Neuronal stem cell (in vitro differentiated cells): ENCODE measurements around the gene ILRUN.
"Not testable (repeated sequence)": the region's sequence is repeated elsewhere in the genome, so short reads cannot be mapped to it uniquely, and the experiment has no call there.

Experiments
- DNase-seq: peaks from one replicate; pipeline ENCODE4 v3.0.0-alpha.2; 2013; ENCODE audit warnings: low spot score
- H2AFZ ChIP-seq: one replicate; pipeline ENCODE4 v1.6.1; 2013; ENCODE audit warnings: mild to moderate bottlenecking, low read length, inconsistent platforms
- H2AK5ac ChIP-seq: 2 replicates; pipeline ENCODE4 v1.6.1; 2013; ENCODE audit warnings: low read depth, mild to moderate bottlenecking, inconsistent platforms, low read length, moderate library complexity, mixed read lengths
- H2BK120ac ChIP-seq: 2 replicates; pipeline ENCODE4 v1.6.1; 2013; ENCODE audit warnings: low read depth, mild to moderate bottlenecking, inconsistent platforms, low read length, moderate library complexity, mixed read lengths
- H2BK12ac ChIP-seq: one replicate; pipeline ENCODE4 v1.6.1; 2013; ENCODE audit warnings: low read length, inconsistent platforms
- H2BK15ac ChIP-seq: 2 replicates; pipeline ENCODE4 v1.6.1; 2013; ENCODE audit warnings: mild to moderate bottlenecking, low read length, inconsistent platforms, mixed read lengths
- H2BK5ac ChIP-seq: one replicate; pipeline ENCODE4 v1.6.1; 2013; ENCODE audit warnings: inconsistent platforms, mild to moderate bottlenecking, low read length, moderate library complexity
- H3K14ac ChIP-seq: one replicate; pipeline ENCODE4 v1.6.1; 2013; ENCODE audit warnings: low read length, inconsistent platforms
- H3K18ac ChIP-seq: 2 replicates; pipeline ENCODE4 v1.6.1; 2013; ENCODE audit warnings: low read length, inconsistent platforms
- H3K23ac ChIP-seq: 2 replicates; pipeline ENCODE4 v1.6.1; 2013; ENCODE audit warnings: low read depth, mild to moderate bottlenecking, mixed read lengths, low read length, inconsistent platforms; ENCODE audit not compliant: poor library complexity
- H3K27ac ChIP-seq: replicated peaks from 3 replicates; pipeline ENCODE4 v1.5.1; 2013; ENCODE audit warnings: low read length, inconsistent platforms
- H3K27me3 ChIP-seq, 3 experiments: 2 replicates each; pipeline ENCODE4 v1.6.1; 2013; ENCODE audit warnings: low read length in 3 of 3, mild to moderate bottlenecking in 2 of 3, inconsistent platforms in 1 of 3, low read depth in 1 of 3, mixed read lengths in 1 of 3, moderate library complexity in 1 of 3; ENCODE audit not compliant: control insufficient read depth in 3 of 3, insufficient read depth in 3 of 3
- H3K36me3 ChIP-seq, 2 donors: replicated peaks in 1 of 2; 2 replicates each; pipeline ENCODE4 v1.6.1; 2013; ENCODE audit warnings: low read length in 2 of 2; ENCODE audit not compliant: control insufficient read depth in 2 of 2, insufficient read depth in 2 of 2
- H3K4ac ChIP-seq: 2 replicates; pipeline ENCODE4 v1.6.1; 2013; ENCODE audit warnings: inconsistent platforms, mild to moderate bottlenecking, low read length, moderate library complexity
- H3K4me1 ChIP-seq, 2 donors: 1 replicate in 1 of 2; 2 replicates in 1 of 2; pipeline ENCODE4 v1.6.1; 2013; ENCODE audit warnings: low read length in 2 of 2, low read depth in 1 of 2; ENCODE audit not compliant: control insufficient read depth in 2 of 2, insufficient read depth in 1 of 2
- H3K4me2 ChIP-seq: one replicate; pipeline ENCODE4 v1.6.1; 2013; ENCODE audit warnings: mild to moderate bottlenecking, low read length, inconsistent platforms; ENCODE audit not compliant: insufficient read depth, poor library complexity, severe bottlenecking
- H3K4me3 ChIP-seq, 2 donors: 2 replicates each; pipeline ENCODE4 v1.5.1; 2013; ENCODE audit warnings: low read length in 2 of 2, mild to moderate bottlenecking in 2 of 2, inconsistent platforms in 1 of 2, moderate library complexity in 1 of 2
- H3K79me1 ChIP-seq: one replicate; pipeline ENCODE4 v1.6.1; 2013; ENCODE audit warnings: low read depth, mild to moderate bottlenecking, inconsistent platforms, low read length, moderate library complexity
- H3K9ac ChIP-seq: one replicate; pipeline ENCODE4 v1.6.1; 2013; ENCODE audit warnings: mild to moderate bottlenecking, low read depth, low read length, inconsistent platforms; ENCODE audit not compliant: poor library complexity
- H3K9me3 ChIP-seq, 2 donors: replicated peaks in 1 of 2; 2 replicates each; pipeline versions ENCODE3 to v1.6.1; 2013; ENCODE audit warnings: low read length in 2 of 2, mild to moderate bottlenecking in 2 of 2, inconsistent platforms in 1 of 2, low read depth in 1 of 2, mixed read lengths in 1 of 2, moderate library complexity in 1 of 2; ENCODE audit not compliant: control insufficient read depth in 2 of 2, insufficient read depth in 1 of 2
- H4K8ac ChIP-seq: one replicate; pipeline ENCODE4 v1.6.1; 2013; ENCODE audit warnings: low read depth, mild to moderate bottlenecking, inconsistent platforms, low read length, moderate library complexity
- H4K91ac ChIP-seq: one replicate; pipeline ENCODE4 v1.6.1; 2013; ENCODE audit warnings: low read length, low read depth, mild to moderate bottlenecking, inconsistent platforms; ENCODE audit not compliant: poor library complexity
- WGBS, 2 donors: extraction: QIAGEN DNeasy Blood & Tissue Kit; methylation state at CpG; one replicate each; pipeline ENCODE4 v1.1.7; 2013; ENCODE audit warnings: missing lambda C conversion rate in 2 of 2, mixed read lengths in 1 of 2; ENCODE audit not compliant: insufficient read length in 2 of 2, insufficient replicate concordance in 1 of 2; ENCODE audit errors: extremely low coverage in 2 of 2; 5-methylcytosine and 5-hydroxymethylcytosine counted together

Gene ILRUN

GRCh38 chr6:34684919-34685318 is 11.6 kb downstream of the ILRUN start:
- WGBS, 2 donors, result no CpG with 5 or more reads among the region's 2 CpGs
- no peak overlapping the region for H2BK12ac ChIP-seq
- DNase-seq, result no peak
- no peaks in the 10 kb centered on the region for H3K27me3 ChIP-seq
- H3K4me2 ChIP-seq, result no peak overlapping the region
- H2AK5ac ChIP-seq, result no peak overlapping the region
- H3K36me3 ChIP-seq, result peaks cover 3 to 16% of the 10 kb centered on the region in 2 donors
- H2BK120ac ChIP-seq, result no peak overlapping the region
- H3K27ac ChIP-seq, result no peak overlapping the region
- H3K18ac ChIP-seq, result no peak overlapping the region
- no peak overlapping the region for H2BK5ac ChIP-seq
- H3K4me1 ChIP-seq, result no peaks in the 10 kb centered on the region
- H4K91ac ChIP-seq, result no peak overlapping the region
- H3K79me1 ChIP-seq, result peaks cover 6% of the 10 kb centered on the region
- H3K23ac ChIP-seq, result no peak overlapping the region
- H3K9me3 ChIP-seq, result no peaks in the 10 kb centered on the region
- no peak overlapping the region for H3K4me3 ChIP-seq
- H2AFZ ChIP-seq, result no peak overlapping the region
- H2BK15ac ChIP-seq, result no peak overlapping the region
- H3K14ac ChIP-seq, result no peak overlapping the region
- no peak overlapping the region for H3K9ac ChIP-seq
- no peak overlapping the region for H3K4ac ChIP-seq
- no peak overlapping the region for H4K8ac ChIP-seq

GRCh38 chr6:34684364-34684763 is 12.2 kb downstream of the ILRUN start:
- Histone ChIP-seq H2BK5ac (no peak overlapping the region), H3K23ac (no peak overlapping the region), H3K4me1 (no peaks in the 10 kb centered on the region), H3K4ac (no peak overlapping the region), H3K9me3 (no peaks in the 10 kb centered on the region), H2AK5ac (no peak overlapping the region), H2AFZ (no peak overlapping the region), H2BK12ac (no peak overlapping the region), H3K36me3 (peaks cover 3 to 16% of the 10 kb centered on the region in 2 donors), H3K79me1 (peaks cover 6% of the 10 kb centered on the region), H3K14ac (no peak overlapping the region), H3K27me3 (no peaks in the 10 kb centered on the region), H3K4me3 (no peak overlapping the region), H3K18ac (no peak overlapping the region), H4K8ac (no peak overlapping the region), H2BK15ac (no peak overlapping the region), H4K91ac (no peak overlapping the region), H3K27ac (no peak overlapping the region), H2BK120ac (no peak overlapping the region), H3K4me2 (no peak overlapping the region), H3K9ac (no peak overlapping the region)
- no CpG with 5 or more reads among the region's 2 CpGs for WGBS, 2 donors
- no peak for DNase-seq

GRCh38 chr6:34680802-34681515 is 15.6 kb downstream of the ILRUN start:
- DNase-seq, result no peak
- no peak overlapping the region for H2BK5ac ChIP-seq
- no peaks in the 10 kb centered on the region for H3K36me3 ChIP-seq
- H4K8ac ChIP-seq, result no peak overlapping the region
- no peak overlapping the region for H3K23ac ChIP-seq
- no peaks in the 10 kb centered on the region for H3K4me1 ChIP-seq
- no CpG with 5 or more reads among the region's 3 CpGs for WGBS, 2 donors
- H3K9ac ChIP-seq, result no peak overlapping the region
- H2BK15ac ChIP-seq, result no peak overlapping the region
- no peak overlapping the region for H3K4me2 ChIP-seq
- H3K14ac ChIP-seq, result no peak overlapping the region
- H3K79me1 ChIP-seq, result peaks cover 3% of the 10 kb centered on the region
- H3K18ac ChIP-seq, result no peak overlapping the region
- H3K4ac ChIP-seq, result no peak overlapping the region
- H2AFZ ChIP-seq, result no peak overlapping the region
- H4K91ac ChIP-seq, result no peak overlapping the region
- H2BK12ac ChIP-seq, result no peak overlapping the region
- no peaks in the 10 kb centered on the region for H3K9me3 ChIP-seq
- H2BK120ac ChIP-seq, result no peak overlapping the region
- H3K4me3 ChIP-seq, result no peak overlapping the region
- H3K27me3 ChIP-seq, result no peaks in the 10 kb centered on the region
- no peak overlapping the region for H3K27ac ChIP-seq
- H2AK5ac ChIP-seq, result no peak overlapping the region

- not testable (repeated sequence) for H3K4ac ChIP-seq, H3K79me1 ChIP-seq, H3K4me1 ChIP-seq, H3K23ac ChIP-seq, H3K18ac ChIP-seq, H2BK5ac ChIP-seq, H2BK15ac ChIP-seq, H3K9me3 ChIP-seq, H3K9ac ChIP-seq, H4K8ac ChIP-seq, DNase-seq, H2BK12ac ChIP-seq, H3K27ac ChIP-seq, H2AK5ac ChIP-seq, H2BK120ac ChIP-seq, H3K4me2 ChIP-seq, H2AFZ ChIP-seq, H4K91ac ChIP-seq, H3K14ac ChIP-seq, H3K36me3 ChIP-seq, H3K27me3 ChIP-seq, H3K4me3 ChIP-seq
- WGBS, 2 donors, result no CpG with 5 or more reads among the region's 7 CpGs
Observed at GRCh38 chr6:34680313-34680712, 16.3 kb downstream of the ILRUN start.
